Left forelimb (tissue), 1 donor: ENCODE data around the gene DESI1.
"Not testable (repeated sequence)": the region's sequence is repeated elsewhere in the genome, so short reads cannot be mapped to it uniquely, and the experiment has no call there.

Experiments used
- DNase-seq: peaks from one replicate; pipeline ENCODE4 v3.0.0-alpha.2; 2018; ENCODE audit warnings: low spot score

Gene DESI1

DNA sequence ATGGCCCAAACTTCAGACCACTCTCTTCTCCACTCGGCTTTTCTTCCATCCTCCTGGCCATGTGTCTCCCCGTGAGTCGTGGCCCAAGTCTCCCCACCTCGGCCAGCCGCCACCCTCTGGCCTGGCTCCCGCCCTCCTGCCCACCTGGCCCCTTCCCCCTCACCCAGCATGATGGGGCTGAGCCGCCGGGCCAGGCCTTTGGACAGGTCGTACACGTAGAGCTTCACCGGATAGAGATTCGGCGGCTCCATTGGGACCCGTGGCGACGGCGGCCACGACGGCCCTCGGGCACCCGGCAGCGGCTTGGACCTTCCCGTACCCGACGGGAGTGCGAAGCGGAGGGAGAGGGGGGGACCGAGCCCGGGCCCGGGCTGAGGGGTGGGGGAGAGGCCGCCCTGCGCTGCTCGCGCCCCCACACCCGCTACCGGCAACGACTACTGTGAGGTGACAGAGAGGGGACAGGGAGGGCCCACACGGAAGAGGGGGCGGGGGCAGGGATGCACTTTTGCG lies at the start of gene DESI1:
Gene DESI1 (minus strand): TSS at position 455 of the 510 bp plus-strand sequence. CDS start 204 bp downstream, at position 251.
- DNase-seq: no peak

GRCh38 chr22:41668971-41669911 lies 48.4 kb upstream of the DESI1 start:
- no peak for DNase-seq

GRCh38 chr22:41664951-41665350 lies 44.1 kb upstream of the DESI1 start:
- no peak for DNase-seq

GRCh38 chr22:41664490-41664889 lies 43.6 kb upstream of the DESI1 start:
- no peak for DNase-seq

- DNase-seq: not testable (repeated sequence)
Observed at GRCh38 chr22:41663594-41663993, 42.8 kb upstream of the DESI1 start.

- DNase-seq: no peak
Observed at GRCh38 chr22:41661713-41662112, 40.9 kb upstream of the DESI1 start.

DNA sequence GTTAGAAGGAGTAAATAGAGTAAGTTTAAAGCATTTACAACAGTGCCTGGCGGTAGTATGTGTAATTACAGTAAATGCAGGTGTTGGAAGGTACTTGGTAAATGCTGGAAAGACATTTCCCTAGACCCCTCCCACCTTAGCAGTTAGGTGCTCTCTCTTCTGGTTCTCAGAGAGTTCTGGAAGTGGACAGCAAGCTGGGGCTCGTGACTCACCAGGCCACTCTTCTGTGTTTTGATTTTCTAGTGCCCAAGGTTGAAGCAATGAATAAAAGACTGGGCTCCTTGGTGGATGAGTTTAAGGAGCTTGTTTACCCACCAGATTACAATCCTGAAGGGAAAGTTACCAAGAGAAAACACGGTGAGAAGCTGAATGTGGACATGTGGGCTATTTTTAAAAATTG lies 40.2 kb upstream of the DESI1 start:
- no peak for DNase-seq

GRCh38 chr22:41660416-41660815 lies 39.6 kb upstream of the DESI1 start:
- DNase-seq: no peak

GRCh38 chr22:41659941-41660340 lies 39.1 kb upstream of the DESI1 start:
- DNase-seq: no peak

GRCh38 chr22:41658869-41659268 lies 38.0 kb upstream of the DESI1 start:
- DNase-seq: no peak

DNA sequence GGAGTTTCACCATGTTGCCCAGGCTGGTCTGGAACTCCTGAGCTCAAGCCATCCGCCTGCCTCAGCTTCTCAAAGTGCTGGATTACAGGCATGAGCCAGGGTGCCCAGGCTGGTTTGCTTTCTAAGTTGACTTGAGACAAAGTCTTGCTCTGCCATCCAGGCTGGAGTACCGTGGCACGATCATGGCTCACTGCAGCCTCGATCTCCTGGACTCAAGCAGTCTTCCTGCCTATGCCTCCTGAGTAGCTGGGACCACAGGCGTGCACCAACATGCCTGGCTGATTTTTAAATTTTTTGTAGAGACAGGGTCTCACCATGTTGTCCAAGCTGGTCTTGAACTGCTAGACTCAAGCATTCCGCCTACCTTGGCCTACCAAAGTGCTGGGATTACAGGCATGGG lies 36.9 kb upstream of the DESI1 start:
- no peak for DNase-seq

- DNase-seq: no peak
Observed at GRCh38 chr22:41656556-41656955, 35.7 kb upstream of the DESI1 start.

DNA sequence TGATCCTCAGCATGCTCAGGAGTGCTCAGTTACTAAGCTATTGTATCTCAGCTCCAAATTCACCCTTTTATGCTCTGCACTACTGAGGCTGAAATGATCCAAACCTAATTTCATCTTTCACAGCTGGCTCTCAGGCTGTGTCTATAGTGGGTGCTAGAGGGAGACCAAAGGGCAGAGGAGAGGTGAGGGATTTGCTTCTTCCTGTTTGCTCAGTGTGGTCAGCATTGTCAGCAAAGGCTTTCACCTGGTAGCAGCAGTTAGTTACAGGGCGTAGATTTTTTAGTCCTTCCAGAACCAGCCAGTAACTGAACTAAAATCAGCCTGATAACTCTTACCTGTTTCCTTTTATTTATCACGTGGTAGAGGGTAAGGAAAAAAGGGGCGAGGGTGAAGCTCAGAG lies 33.5 kb upstream of the DESI1 start:
- no peak for DNase-seq

DNA sequence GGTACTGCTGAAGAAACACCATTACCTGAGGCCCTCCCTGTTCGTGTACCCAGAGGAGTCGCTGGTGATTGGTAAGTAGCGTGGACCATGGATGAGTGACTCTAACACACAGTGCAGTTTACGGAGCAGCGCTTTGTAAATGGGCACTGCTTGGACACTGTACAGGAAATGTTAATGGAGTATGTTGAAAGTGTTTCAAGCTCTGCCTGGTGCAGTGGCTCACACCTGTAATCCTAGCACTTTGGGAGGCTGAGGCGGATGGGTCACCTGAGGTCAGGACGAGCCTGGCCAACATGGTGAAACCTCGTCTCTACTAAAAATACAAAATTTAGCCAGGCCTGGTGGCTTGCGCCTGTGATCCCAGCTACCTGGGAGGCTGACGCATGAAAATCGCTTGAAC lies 30.0 kb upstream of the DESI1 start:
- DNase-seq: no peak

- DNase-seq: no peak
Observed at GRCh38 chr22:41650229-41650628, 29.4 kb upstream of the DESI1 start.

DNA sequence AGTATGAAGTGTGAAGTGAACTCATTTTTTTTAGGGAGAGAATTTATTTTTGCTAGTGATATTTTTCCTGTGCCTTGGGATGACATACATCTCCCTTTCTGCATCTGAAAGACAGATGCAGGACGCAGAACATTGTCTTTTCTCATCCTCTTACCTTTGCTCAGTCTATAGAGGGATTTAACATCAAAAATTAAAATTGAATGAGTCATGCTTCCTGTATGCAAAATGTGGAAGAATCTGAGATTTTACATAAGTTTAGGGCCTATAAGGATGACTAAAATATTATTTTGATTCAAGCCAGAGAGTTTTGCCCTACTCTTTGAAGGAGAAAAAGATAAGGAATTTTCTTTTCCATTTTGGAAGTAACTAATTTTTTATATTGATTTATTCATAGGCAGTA lies 27.6 kb upstream of the DESI1 start:
- no peak for DNase-seq

DNA sequence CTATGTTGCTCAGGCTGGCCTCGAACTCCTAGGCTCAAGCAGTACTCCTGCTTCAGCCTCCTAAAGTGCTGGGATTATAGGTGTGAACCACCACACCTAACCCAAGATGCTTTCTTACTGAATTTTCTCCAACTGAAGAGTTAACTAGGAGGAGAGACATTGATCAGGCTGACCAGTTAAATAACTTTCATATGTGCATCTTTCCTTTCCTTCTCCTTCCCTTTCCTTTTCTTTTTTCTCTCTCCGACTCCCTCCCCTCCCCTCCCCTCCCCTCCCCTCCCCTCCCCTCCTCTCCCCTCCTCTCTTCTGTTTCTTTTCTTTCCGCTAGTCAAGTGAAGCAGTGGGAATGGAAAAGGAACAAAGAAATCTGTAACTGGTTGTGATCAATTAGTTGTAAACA lies 26.9 kb upstream of the DESI1 start:
- DNase-seq: no peak

- no peak for DNase-seq
Observed at GRCh38 chr22:41642331-41643110, 21.7 kb upstream of the DESI1 start.

DNA sequence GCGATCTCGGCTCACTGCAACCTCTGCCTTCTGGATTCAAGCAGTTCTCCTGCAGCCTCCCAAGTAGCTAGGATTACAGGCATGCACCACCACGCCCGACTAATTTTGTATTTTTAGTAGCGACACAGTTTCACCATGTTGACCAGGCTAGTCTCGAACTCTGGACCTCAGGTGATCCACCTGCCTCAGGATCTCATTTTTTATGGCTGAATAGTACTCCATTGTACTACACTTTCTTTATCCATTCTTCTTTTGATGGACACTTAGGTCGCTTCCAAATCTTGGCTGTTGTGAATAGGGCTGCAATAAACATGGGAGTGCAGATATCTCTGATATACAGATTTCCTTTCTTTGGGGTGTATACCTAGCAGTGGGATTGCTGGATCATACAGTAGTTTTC lies 21.0 kb upstream of the DESI1 start:
- no peak for DNase-seq

DNA sequence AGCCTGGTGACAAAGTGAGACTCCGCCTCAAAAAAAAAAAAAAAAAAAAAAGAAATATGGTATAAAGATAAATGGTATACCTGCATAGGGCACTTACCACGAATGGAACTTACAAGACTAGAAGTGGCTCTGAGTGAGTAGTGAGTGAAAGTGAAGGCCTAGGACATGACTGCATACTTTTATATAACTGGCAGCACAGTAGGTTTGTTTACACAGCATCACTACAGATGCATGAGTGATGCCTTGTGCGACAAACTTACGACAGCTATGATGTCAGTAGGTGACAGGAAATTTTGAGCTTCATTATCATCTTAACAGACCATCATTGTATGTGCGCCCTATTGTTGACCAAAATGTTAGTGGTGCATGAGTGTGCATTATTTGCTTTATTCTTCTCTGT lies 17.9 kb upstream of the DESI1 start:
- DNase-seq: no peak

DNA sequence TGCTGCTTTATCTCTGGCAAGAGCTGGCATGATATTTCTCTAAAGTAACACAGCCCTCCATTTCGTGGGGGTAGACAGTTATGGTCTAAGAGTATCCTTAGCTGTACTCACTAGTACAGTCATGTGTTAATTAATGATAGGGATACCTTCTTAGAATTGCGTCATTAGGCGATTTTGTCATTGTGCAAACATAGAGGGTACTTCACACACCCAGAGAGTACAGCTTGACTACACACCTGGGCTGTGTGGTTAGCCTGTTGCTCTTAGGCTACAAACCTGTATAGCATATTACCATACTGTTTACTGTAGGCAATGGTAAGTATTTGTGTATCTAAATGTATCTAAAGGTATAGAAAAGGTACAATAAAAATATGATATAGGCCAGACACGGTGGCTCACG lies 17.3 kb upstream of the DESI1 start:
- no peak for DNase-seq

DNA sequence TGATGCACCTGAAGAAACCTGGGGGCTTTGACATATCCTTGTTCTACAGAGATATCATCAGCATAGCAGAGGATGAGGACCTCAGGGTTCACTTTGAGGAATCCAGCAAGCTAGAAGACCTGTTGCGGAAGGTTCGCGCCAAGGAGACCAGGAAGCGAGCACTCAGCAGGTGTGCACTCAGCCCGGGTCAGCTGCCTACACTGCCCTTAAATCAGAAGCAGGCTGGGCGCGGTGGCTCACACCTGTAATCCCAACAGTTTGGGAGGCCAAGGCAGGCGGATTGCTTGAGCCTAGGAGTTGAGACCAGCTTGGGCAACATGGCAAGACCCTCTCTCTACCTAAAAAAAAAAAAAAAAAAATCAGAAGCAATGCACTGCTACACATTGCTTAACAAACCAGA lies 16.8 kb upstream of the DESI1 start:
- DNase-seq: not testable (repeated sequence)

DNA sequence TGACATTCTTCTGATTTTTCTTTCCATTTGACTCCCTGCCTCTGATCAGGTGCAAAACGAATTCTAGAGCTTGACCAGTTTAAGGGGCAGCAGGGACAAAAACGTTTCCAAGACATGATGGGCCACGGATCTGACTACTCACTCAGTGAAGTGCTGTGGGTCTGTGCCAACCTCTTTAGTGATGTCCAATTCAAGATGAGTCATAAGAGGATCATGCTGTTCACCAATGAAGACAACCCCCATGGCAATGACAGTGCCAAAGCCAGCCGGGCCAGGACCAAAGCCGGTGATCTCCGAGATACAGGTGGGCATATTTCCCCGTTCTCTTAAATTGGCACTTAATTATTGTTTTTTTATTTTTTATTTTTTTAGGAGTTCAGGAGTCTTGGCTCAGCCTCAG lies 15.6 kb upstream of the DESI1 start:
- DNase-seq: no peak
